ENCODE results near the gene FAM234B. TPM values are rescaled to one million over a fixed set of nuclear protein-coding genes. Genes with fewer than 3 reads are reported as not detected.

FAM234B gene
- total RNA-seq, 4 donors from 2014 or later: 1.2 to 6.7 (median 5.0) TPM

DNA sequence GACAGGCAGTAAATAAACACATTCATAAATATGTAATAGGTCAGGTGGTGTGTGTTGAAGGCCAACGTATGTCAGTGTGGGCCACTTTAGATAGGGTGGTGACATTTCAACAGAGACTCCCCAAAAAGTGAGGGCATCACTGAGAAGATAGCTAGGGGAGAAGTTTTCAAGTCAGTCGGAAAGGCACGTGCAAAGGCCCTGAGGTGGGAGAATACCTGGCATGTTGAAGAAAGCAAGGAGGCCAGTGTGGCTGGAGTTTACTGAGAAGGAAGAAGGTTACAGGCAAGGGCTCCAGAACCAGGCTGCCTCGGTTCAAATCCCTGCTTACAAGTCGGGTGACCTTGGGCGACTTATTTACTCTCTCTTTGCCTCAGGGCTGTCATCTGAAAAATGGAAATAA, 33.1 kb upstream of the FAM234B start:
- WGBS: 91% methylated on average over 6 of the region's 6 CpGs

DNA sequence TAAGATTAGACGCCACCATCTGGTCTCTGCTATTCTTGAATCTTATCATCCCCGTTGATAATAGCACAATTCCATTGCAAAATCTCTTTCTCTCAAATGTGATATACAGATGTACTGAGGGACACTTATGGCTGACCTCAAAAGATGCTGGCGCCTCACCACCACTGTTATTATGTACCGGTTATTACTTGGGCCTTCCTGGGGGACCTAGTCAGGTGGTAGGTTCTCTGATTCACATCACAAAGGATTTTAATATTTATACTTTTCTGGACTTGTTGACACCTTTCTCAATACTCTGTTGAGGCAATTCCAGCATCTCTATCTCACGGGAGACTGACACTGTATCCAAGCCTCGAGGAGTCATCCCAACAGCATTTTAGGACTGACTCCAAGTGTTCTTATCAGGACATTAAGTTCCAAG, 21.3 kb upstream of the FAM234B start:
- DNase-seq (ENCODE audit: extremely low spot score): no peak

More for the DNA sequence above, 33.1 kb upstream of the FAM234B start:
- intact Hi-C loops (cut with DNase I): no loop called here
- no peaks in the 10 kb centered on the region for H3K9me3 ChIP-seq
- H3K4me1 ChIP-seq: no peaks in the 10 kb centered on the region
- no peak overlapping the region for H3K27ac ChIP-seq (replicated peaks in 1 of 4)
- H3K36me3 ChIP-seq: no peaks in the 10 kb centered on the region
- H3K4me3 ChIP-seq: no peak overlapping the region
- TF ChIP-seq POLR2AphosphoS5 (IDR thresholded peaks at IDR 0.05) (no peak), POLR2A (IDR thresholded peaks at IDR 0.05; ENCODE audit: low read depth) (no peak), EP300 (IDR thresholded peaks at IDR 0.05) (no peak)
- TF ChIP-seq, protein P1, sequence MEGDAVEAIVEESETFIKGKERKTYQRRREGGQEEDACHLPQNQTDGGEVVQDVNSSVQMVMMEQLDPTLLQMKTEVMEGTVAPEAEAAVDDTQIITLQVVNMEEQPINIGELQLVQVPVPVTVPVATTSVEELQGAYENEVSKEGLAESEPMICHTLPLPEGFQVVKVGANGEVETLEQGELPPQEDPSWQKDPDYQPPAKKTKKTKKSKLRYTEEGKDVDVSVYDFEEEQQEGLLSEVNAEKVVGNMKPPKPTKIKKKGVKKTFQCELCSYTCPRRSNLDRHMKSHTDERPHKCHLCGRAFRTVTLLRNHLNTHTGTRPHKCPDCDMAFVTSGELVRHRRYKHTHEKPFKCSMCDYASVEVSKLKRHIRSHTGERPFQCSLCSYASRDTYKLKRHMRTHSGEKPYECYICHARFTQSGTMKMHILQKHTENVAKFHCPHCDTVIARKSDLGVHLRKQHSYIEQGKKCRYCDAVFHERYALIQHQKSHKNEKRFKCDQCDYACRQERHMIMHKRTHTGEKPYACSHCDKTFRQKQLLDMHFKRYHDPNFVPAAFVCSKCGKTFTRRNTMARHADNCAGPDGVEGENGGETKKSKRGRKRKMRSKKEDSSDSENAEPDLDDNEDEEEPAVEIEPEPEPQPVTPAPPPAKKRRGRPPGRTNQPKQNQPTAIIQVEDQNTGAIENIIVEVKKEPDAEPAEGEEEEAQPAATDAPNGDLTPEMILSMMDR (IDR thresholded peaks at IDR 0.05): no peak
- no peak for DNase-seq (ENCODE audit: extremely low spot score)
- H3K27me3 ChIP-seq: no peaks in the 10 kb centered on the region

DNA sequence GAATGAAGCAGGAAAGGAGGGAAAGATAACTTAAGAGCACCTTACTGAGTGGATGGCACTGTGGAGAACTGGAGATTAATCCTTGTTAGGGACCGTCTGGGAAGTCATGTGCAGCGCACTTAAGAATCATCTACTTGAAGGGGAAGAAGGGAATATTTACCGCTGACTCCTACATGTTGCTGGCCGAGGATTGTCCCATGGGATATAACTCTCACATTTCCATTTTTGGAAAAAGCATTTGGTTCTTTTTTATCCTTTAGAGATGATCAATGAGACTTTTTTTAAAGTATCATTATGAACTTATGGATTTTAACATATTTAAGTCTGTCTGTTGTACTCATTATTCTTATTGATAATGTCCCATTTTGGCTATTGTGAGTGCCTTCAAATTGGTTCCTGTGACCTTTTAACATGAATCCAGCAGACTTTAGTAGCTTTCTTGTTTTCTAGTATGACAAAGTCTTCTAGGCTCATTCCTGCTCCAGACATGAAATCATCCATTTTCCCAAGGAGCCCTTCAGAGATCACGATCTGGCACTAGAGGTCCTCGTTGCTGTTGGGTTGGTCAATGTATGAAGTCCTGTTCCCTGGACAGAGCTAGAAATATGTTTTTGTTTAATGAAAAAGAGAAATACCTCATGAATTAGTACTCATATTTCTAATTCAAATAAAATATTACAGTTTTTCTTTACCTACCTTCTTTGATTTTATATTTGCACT, 20.2 kb upstream of the FAM234B start:
- Histone ChIP-seq H3K27me3 (no peaks in the 10 kb centered on the region), H3K9me3 (no peaks in the 10 kb centered on the region), H3K4me1 (peaks cover 0 to 16% (median 15%) of the 10 kb centered on the region in 4 donors), H3K4me3 (no peak overlapping the region), H3K36me3 (no peaks in the 10 kb centered on the region), H3K27ac (replicated peaks in 1 of 4) (no peak overlapping the region)
- intact Hi-C loops (cut with DNase I): loop anchor here (10.0 kb wide), 1 partner anchor 181 kb away; no protein-coding TSS in a partner anchor
- DNase-seq (ENCODE audit: extremely low spot score): no peak
- TF ChIP-seq EP300 (IDR thresholded peaks at IDR 0.05): no peak
- TF ChIP-seq POLR2A (IDR thresholded peaks at IDR 0.05; ENCODE audit: low read depth): no peak
- no peak for TF ChIP-seq POLR2AphosphoS5 (IDR thresholded peaks at IDR 0.05)
- TF ChIP-seq, protein P1 (IDR thresholded peaks at IDR 0.05): peak; percentile 9 to 36 (median 23)
- WGBS: 80% methylated on average over 6 of the region's 6 CpGs

More for the DNA sequence above, 21.3 kb upstream of the FAM234B start:
- Histone ChIP-seq H3K4me1 (peaks cover 0 to 16% (median 15%) of the 10 kb centered on the region in 4 donors), H3K27ac (replicated peaks in 1 of 4) (no peak overlapping the region), H3K27me3 (no peaks in the 10 kb centered on the region), H3K4me3 (no peak overlapping the region), H3K36me3 (no peaks in the 10 kb centered on the region), H3K9me3 (no peaks in the 10 kb centered on the region)
- intact Hi-C loops (cut with DNase I): loop anchor here (10.0 kb wide), 1 partner anchor 182 kb away; no protein-coding TSS in a partner anchor
- TF ChIP-seq EP300 (IDR thresholded peaks at IDR 0.05) (no peak), POLR2AphosphoS5 (IDR thresholded peaks at IDR 0.05) (no peak), POLR2A (IDR thresholded peaks at IDR 0.05; ENCODE audit: low read depth) (no peak)
- TF ChIP-seq, protein P1 (IDR thresholded peaks at IDR 0.05): no peak
- 87% methylated on average over 6 of the region's 6 CpGs for WGBS

DNA sequence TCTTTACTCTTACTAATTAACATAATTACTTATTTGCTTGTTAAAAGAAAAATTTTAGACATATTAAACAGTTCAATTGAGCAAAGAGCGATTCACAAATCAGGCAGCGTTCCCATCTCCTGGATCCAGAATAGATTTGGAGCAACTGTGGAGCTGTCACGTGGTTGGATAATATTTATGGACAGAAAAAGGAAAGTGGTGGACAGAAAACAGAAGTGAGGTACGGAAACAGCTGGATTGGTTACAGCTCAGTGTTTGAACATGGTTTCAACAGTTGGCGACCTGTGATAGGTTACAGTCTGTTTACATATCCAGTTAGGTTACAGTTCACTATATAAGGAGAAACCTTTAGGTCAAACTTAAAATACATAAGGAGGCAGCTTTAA, 19.7 kb upstream of the FAM234B start:
- 71% methylated on average over 5 of the region's 5 CpGs for WGBS
- no peaks in the 10 kb centered on the region for H3K27me3 ChIP-seq

More for the DNA sequence above, 19.7 kb upstream of the FAM234B start:
- TF ChIP-seq, protein P1 (IDR thresholded peaks at IDR 0.05): no peak
- TF ChIP-seq POLR2A (IDR thresholded peaks at IDR 0.05; ENCODE audit: low read depth) (no peak), EP300 (IDR thresholded peaks at IDR 0.05) (no peak), POLR2AphosphoS5 (IDR thresholded peaks at IDR 0.05) (no peak)
- Histone ChIP-seq H3K4me3 (no peak overlapping the region), H3K36me3 (no peaks in the 10 kb centered on the region), H3K4me1 (peaks cover 0 to 16% (median 15%) of the 10 kb centered on the region in 4 donors), H3K27ac (replicated peaks in 1 of 4) (no peak overlapping the region), H3K9me3 (no peaks in the 10 kb centered on the region)
- DNase-seq (ENCODE audit: extremely low spot score): no peak
- intact Hi-C loops (cut with DNase I): loop anchor here (10.0 kb wide), 1 partner anchor 180 kb away; no protein-coding TSS in a partner anchor

Data from esophagus muscularis mucosa (tissue), 4 donors.